Hematopoietic multipotent progenitor cell (in vitro differentiated cells): ENCODE data around the gene JDP2. TPM values are rescaled to one million over a fixed set of nuclear protein-coding genes. Genes with fewer than 3 reads are reported as not detected.

Source experiments
- DNase-seq, 3 donors: peaks; one replicate each; pipeline ENCODE4 v3.0.0-alpha.2; 2011 to 2015; ENCODE audit warnings: low read depth in 2 of 3, low spot score in 2 of 3
- total RNA-seq: library from RNA; depleted of rRNA; stranded (reverse); fragments of >200 nt; gene quantifications from one replicate; pipeline ENCODE4 v1.2.3, GENCODE V29; 2012

JDP2 gene
- total RNA-seq, 1 donor: 7.5 TPM

- DNase-seq: no peak
Observed at GRCh38 chr14:75409316-75410205, 18.3 kb upstream of the JDP2 start.

DNA sequence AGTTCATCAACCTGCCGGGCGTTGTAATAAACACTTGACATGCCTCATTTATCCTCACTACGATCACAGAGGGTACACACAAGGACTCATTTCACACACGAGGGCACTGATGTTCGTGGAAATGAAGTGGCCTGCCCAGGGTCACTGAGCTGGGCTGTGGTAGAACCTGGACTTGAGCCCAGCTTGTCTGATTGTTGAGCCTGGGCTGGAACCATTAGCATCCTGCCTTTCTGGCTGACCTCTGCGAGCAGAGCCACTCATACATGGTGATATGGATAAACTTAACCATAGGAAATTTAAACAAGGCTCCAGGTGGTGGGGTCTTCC lies 16.6 kb upstream of the JDP2 start:
- DNase-seq: no peak

- no peak for DNase-seq
Observed at GRCh38 chr14:75413013-75413412, 14.8 kb upstream of the JDP2 start.

DNA sequence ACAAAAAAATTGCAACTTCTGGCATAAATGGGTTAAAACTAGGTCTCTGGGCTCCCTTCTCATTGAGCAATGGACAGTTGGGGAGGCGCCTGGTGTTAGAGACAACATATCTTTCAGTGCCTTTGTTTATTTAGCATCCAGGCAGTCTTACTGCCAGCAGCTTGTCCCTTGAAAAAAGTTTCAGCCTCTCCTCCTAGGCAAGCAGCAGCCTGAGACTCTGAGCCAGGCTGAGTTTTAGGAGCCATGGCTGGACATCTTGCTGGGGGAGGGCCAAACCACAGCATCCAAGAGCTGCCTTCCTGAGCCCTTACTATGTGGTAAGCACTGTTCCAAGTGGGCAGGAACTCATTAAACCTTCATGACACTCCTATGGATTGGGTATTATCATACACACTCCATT lies 10.1 kb upstream of the JDP2 start:
- DNase-seq: no peak

GRCh38 chr14:75418850-75419768 lies 8.7 kb upstream of the JDP2 start:
- DNase-seq: peak in 2 of 3 donors; percentile 73 to 78

DNA sequence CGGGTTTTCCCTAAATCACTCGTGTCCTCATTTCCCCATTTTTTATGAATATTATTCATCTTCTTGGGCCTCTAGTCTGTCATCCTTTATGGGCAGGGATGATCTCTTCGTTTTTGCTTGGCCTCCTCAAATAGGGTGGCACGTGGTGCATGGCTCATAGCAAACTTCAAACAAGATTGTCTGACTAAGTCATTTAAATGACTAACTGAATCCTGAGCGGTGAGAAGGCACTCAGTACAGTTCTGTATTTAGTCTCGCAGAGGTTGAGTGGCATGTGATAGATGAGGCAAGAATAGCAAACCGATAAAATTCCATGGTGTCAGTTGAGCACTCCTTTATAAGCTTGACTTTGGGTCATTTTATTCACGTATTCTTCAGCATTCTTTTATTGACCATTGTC lies 5.7 kb upstream of the JDP2 start:
- DNase-seq: no peak

DNA sequence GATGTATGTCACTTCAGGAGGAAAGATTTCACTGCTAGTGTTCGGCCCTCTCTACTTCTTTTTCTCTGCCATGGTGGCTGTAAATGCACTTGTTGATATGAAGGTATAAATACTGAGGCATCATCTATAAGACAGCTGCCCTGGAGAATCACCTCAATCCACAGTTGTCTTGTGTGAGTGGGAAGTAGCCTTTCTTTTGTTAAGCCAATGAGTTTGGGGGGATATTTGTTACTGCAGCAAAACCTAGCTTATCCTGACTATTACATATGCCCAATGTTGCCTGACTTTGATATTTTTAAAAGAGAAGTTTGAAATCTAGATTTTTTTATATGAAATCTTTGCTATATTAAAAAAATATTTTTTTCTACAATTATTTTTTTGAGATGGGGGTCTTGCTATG lies 3.3 kb upstream of the JDP2 start:
- DNase-seq: no peak

DNA sequence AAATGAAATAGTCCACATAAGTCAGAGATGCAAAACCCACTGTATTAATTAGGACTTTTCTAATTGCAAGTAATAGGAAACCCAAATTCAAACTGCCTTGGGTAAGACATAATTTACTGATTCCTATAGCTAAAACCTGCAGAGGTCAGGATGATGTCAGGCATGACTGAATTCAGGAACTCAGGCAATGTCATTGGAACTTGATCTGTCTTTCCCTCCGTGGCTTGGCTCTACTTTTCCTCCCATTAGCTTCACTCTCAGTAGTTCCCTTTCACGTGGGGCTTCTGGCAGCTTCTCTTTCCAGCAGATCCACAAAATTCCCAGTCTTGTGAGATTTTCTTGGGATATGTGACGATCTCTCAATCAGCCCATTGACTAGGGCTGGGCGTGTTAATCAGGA lies 2.4 kb upstream of the JDP2 start:
- DNase-seq: no peak

GRCh38 chr14:75426332-75427125 lies 1.3 kb upstream of the JDP2 start:
- DNase-seq: peak in 1 of 3 donors; percentile 16

DNA sequence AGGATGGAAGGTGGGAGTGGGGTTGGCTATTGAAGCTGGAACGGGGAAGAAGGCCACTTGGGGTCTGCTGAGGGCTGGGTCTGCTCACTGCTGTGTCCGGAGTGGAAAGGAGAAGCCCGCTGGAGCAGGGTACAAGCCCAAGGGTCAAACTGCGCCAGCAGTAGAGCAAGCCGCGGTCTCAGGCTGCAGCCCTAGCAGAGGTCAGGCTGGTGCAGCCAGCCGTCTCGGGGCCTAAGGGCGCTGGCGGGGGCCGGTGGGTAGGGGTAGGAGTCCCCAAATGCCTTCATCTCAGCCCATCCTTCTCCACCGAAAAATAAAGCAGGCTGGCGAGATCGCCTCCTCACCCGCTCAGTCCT lies 718 bp upstream of the JDP2 start:
- DNase-seq: peak in 1 of 3 donors; percentile 11

- DNase-seq: peak in 2 of 3 donors; percentile 17 to 24
Observed at GRCh38 chr14:75428230-75429104, 645 bp downstream of the JDP2 start.

- no peak for DNase-seq
Observed at GRCh38 chr14:75429562-75429961, 1.7 kb downstream of the JDP2 start.

- no peak for DNase-seq
Observed at GRCh38 chr14:75430116-75430515, 2.3 kb downstream of the JDP2 start.

- peak in 2 of 3 donors; percentile 18 to 57 for DNase-seq
Observed at GRCh38 chr14:75430526-75430925, 2.7 kb downstream of the JDP2 start.

GRCh38 chr14:75430976-75431375 lies 3.2 kb downstream of the JDP2 start:
- no peak for DNase-seq

DNA sequence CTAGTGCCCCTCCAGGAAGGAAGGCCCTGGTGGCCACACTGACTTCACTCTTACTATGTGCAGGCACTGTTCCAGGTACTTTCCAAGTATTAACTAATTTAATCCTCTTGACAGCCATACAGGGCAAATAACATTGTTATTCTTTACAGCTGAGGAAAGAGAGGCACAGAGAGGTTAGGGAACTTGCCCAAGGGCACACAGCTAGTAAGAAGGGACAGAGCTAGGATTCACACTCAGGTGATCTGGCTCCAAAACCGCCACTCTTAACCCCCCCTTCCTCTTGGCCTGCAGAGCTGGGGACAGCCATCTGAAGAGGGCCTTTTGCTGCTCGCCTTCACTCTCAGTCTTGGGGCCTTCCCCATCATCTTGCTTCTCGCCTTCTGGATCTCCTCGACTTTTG lies 4.0 kb downstream of the JDP2 start:
- no peak for DNase-seq

DNA sequence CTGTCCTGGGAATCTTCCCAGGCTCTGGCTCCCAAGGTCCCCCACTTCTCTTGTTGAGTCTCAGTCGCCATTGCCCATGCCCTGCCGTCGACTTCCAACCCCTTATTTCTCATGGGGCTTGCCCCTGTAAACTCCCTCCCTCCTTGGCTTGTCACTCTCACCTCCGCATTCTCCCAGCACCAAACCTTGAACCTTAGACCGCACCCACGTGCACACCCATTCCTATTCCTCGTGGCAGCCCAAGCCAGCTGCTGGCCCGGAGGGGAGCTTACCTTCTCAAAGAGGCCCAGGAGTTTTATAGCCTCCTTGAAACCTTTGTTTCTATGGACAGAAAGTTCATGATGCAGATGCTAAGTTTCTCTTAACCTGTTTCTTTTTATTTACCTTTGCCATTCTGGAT lies 4.6 kb downstream of the JDP2 start:
- no peak for DNase-seq

GRCh38 chr14:75433631-75434071 lies 5.8 kb downstream of the JDP2 start:
- DNase-seq: no peak

GRCh38 chr14:75434138-75434889 lies 6.5 kb downstream of the JDP2 start:
- no peak for DNase-seq
